MM.1S (cell line): Measurements from ENCODE around the gene MEF2C.

Experiments
- DNase-seq: peaks from one replicate; pipeline ENCODE4 v3.0.0-alpha.2; 2015
- H2AFZ ChIP-seq: fragments of 300-600 bp; sonication (generic); 2 replicates; pipeline ENCODE4 v1.6.0; 2016; ENCODE audit warnings: antibody characterized with exemption, low read length
- H3F3A ChIP-seq: fragments of 300-600 bp; sonication (generic); 2 replicates; pipeline ENCODE4 v1.6.1; 2016; ENCODE audit warnings: mild to moderate bottlenecking, antibody characterized with exemption, low read length, moderate library complexity, mixed read lengths; ENCODE audit not compliant: insufficient read depth
- H3K27ac ChIP-seq: fragments of 300-600 bp; sonication (generic); 2 replicates; pipeline ENCODE4 v1.5.1; 2016; ENCODE audit warnings: mild to moderate bottlenecking, low read length
- H3K27me3 ChIP-seq: fragments of 300-600 bp; sonication (generic); replicated peaks from 2 replicates; pipeline ENCODE4 v1.6.0; 2016; ENCODE audit warnings: low read length; ENCODE audit not compliant: insufficient read depth
- H3K36me3 ChIP-seq: fragments of 300-600 bp; sonication (generic); replicated peaks from 2 replicates; pipeline ENCODE4 v1.6.1; 2016; ENCODE audit warnings: mild to moderate bottlenecking, low read length, mixed read lengths; ENCODE audit not compliant: insufficient read depth
- H3K4me1 ChIP-seq: fragments of 300-600 bp; sonication (generic); 2 replicates; pipeline ENCODE4 v1.6.1; 2016; ENCODE audit warnings: low read length, mixed read lengths
- H3K4me2 ChIP-seq: fragments of 300-600 bp; sonication (generic); 2 replicates; pipeline ENCODE4 v1.6.0; 2016; ENCODE audit warnings: low read depth, low read length
- H3K4me3 ChIP-seq: fragments of 300-600 bp; sonication (generic); 2 replicates; pipeline ENCODE4 v1.5.1; 2016; ENCODE audit warnings: low read length, mixed read lengths
- H3K79me2 ChIP-seq: fragments of 300-600 bp; sonication (generic); 2 replicates; pipeline ENCODE4 v1.6.1; 2016; ENCODE audit warnings: mixed run types, low read length, mixed read lengths
- H3K9ac ChIP-seq: fragments of 300-600 bp; sonication (generic); 2 replicates; pipeline ENCODE4 v1.6.1; 2016; ENCODE audit warnings: low read length, mixed read lengths
- H3K9me2 ChIP-seq: fragments of 300-600 bp; sonication (generic); replicated peaks from 2 replicates; pipeline ENCODE4 v1.6.1; 2016; ENCODE audit warnings: mild to moderate bottlenecking, low read length, mixed read lengths; ENCODE audit not compliant: insufficient read depth
- H3K9me3 ChIP-seq: fragments of 300-600 bp; sonication (generic); replicated peaks from 2 replicates; pipeline ENCODE4 v1.6.1; 2016; ENCODE audit warnings: mild to moderate bottlenecking, low read length, mixed read lengths; ENCODE audit not compliant: insufficient read depth
- H4K20me1 ChIP-seq: fragments of 300-600 bp; sonication (generic); 2 replicates; pipeline ENCODE4 v1.6.1; 2016; ENCODE audit warnings: mild to moderate bottlenecking, low read length, moderate library complexity, mixed read lengths; ENCODE audit not compliant: insufficient read depth
- EZH2 ChIP-seq: fragments of 300-600 bp; sonication (generic); optimal IDR thresholded peaks from 2 replicates; pipeline ENCODE3; 2017; ENCODE audit warnings: low read depth, mild to moderate bottlenecking, antibody characterized with exemption, low read length, mixed read lengths
- EZH2phosphoT487 ChIP-seq: fragments of 300-600 bp; sonication (generic); IDR thresholded peaks from 2 replicates; pipeline ENCODE4 v1.6.1; 2018; ENCODE audit warnings: antibody characterized with exemption, low read length
- TF ChIP-seq, protein P1 (sequence below): fragments of 300-600 bp; sonication (generic); IDR thresholded peaks from 2 replicates; pipeline ENCODE4 v1.5.1; 2016; ENCODE audit warnings: antibody characterized with exemption, low read length, mixed read lengths

Gene MEF2C

DNA sequence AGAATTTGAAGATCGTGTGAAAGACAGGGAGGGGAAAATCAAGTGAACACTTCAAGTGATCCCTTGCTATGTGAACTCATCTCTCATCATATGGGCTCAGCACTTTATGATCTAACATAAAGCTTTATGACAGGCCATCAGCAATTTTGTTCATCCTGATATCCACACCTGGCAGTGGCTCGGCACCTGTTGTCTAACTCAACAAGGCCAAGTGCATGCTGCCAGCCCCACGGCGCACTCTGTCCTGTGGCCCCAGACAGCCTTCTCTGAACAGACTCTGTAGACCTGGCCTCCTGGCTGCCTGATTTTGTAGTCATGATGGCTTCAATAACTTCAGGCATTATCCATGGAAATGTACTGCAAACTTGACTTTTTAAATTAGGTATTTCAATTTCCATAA lies 106.3 kb downstream of the MEF2C start:
- no peak overlapping the region for H3K4me2 ChIP-seq
- no peaks in the 10 kb centered on the region for H3K4me1 ChIP-seq
- H3K27me3 ChIP-seq, result no peaks in the 10 kb centered on the region
- peaks cover 46% of the 10 kb centered on the region for H4K20me1 ChIP-seq
- H2AFZ ChIP-seq, result no peak overlapping the region
- DNase-seq, result no peak
- 0 out of 2 replicates have a peak, but pooled peaks cover 3% of the 10 kb centered on the region for H3F3A ChIP-seq
- no peak for TF ChIP-seq EZH2phosphoT487
- TF ChIP-seq, protein P1, sequence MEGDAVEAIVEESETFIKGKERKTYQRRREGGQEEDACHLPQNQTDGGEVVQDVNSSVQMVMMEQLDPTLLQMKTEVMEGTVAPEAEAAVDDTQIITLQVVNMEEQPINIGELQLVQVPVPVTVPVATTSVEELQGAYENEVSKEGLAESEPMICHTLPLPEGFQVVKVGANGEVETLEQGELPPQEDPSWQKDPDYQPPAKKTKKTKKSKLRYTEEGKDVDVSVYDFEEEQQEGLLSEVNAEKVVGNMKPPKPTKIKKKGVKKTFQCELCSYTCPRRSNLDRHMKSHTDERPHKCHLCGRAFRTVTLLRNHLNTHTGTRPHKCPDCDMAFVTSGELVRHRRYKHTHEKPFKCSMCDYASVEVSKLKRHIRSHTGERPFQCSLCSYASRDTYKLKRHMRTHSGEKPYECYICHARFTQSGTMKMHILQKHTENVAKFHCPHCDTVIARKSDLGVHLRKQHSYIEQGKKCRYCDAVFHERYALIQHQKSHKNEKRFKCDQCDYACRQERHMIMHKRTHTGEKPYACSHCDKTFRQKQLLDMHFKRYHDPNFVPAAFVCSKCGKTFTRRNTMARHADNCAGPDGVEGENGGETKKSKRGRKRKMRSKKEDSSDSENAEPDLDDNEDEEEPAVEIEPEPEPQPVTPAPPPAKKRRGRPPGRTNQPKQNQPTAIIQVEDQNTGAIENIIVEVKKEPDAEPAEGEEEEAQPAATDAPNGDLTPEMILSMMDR, result no peak
- no peak for TF ChIP-seq EZH2
- no peaks in the 10 kb centered on the region for H3K9me3 ChIP-seq
- no peak overlapping the region for H3K4me3 ChIP-seq
- no peaks in the 10 kb centered on the region for H3K9me2 ChIP-seq
- peaks cover 99% of the 10 kb centered on the region for H3K79me2 ChIP-seq
- no peak overlapping the region for H3K27ac ChIP-seq
- H3K36me3 ChIP-seq, result peaks cover 23% of the 10 kb centered on the region; the same call in 1 of the 2 replicates
- H3K9ac ChIP-seq, result no peak overlapping the region

- no peaks in the 10 kb centered on the region for H3K9me3 ChIP-seq
- H3K79me2 ChIP-seq, result peaks cover 99% of the 10 kb centered on the region
- DNase-seq, result no peak
- H3K27me3 ChIP-seq, result no peaks in the 10 kb centered on the region
- no peak overlapping the region for H3K4me2 ChIP-seq
- TF ChIP-seq, protein P1, result no peak
- TF ChIP-seq EZH2phosphoT487 (no peak), EZH2 (no peak)
- peaks cover 30% of the 10 kb centered on the region for H3K36me3 ChIP-seq
- H3K9ac ChIP-seq, result no peak overlapping the region
- no peak overlapping the region for H3K4me3 ChIP-seq
- H3K4me1 ChIP-seq, result no peaks in the 10 kb centered on the region
- H3K9me2 ChIP-seq, result no peaks in the 10 kb centered on the region
- H2AFZ ChIP-seq, result no peak overlapping the region
- no peak overlapping the region for H3K27ac ChIP-seq
- peaks cover 57% of the 10 kb centered on the region for H4K20me1 ChIP-seq
- H3F3A ChIP-seq, result no peaks in the 10 kb centered on the region
These were observed 110.2 kb downstream of the MEF2C start for GRCh38 chr5:88772831-88773230.

GRCh38 chr5:88772047-88772446 lies 110.9 kb downstream of the MEF2C start:
- DNase-seq, result no peak
- peaks cover 99% of the 10 kb centered on the region for H3K79me2 ChIP-seq
- H3K9me3 ChIP-seq, result no peaks in the 10 kb centered on the region
- peaks cover 52% of the 10 kb centered on the region for H4K20me1 ChIP-seq
- H2AFZ ChIP-seq, result no peak overlapping the region
- H3K27ac ChIP-seq, result no peak overlapping the region
- TF ChIP-seq, protein P1, result no peak
- TF ChIP-seq EZH2 (no peak), EZH2phosphoT487 (no peak)
- no peaks in the 10 kb centered on the region for H3F3A ChIP-seq
- H3K9ac ChIP-seq, result no peak overlapping the region
- H3K4me2 ChIP-seq, result no peak overlapping the region
- H3K4me3 ChIP-seq, result no peak overlapping the region
- no peaks in the 10 kb centered on the region for H3K27me3 ChIP-seq
- no peaks in the 10 kb centered on the region for H3K4me1 ChIP-seq
- no peaks in the 10 kb centered on the region for H3K9me2 ChIP-seq
- H3K36me3 ChIP-seq, result peaks cover 30% of the 10 kb centered on the region
